Liver (tissue), 9 donors: ENCODE data around the gene SIRT2. TPM values are rescaled to one million over a fixed set of nuclear protein-coding genes. Genes with fewer than 3 reads are reported as not detected.

ENCODE experiments used
- DNase-seq: peaks from one replicate; pipeline ENCODE4 v3.0.0-alpha.2; 2017; ENCODE audit warnings: low spot score
- H3K27ac ChIP-seq, 2 donors: one replicate each; pipeline ENCODE4 v1.7.0; 2013; ENCODE audit warnings: inconsistent platforms in 2 of 2, low read length in 2 of 2, control low read depth in 1 of 2, low read depth in 1 of 2, mild to moderate bottlenecking in 1 of 2
- H3K27me3 ChIP-seq, 4 donors: one replicate each; pipeline versions ENCODE4 v1.6.1 to v1.7.0; 2013; ENCODE audit warnings: low read length in 3 of 4, inconsistent platforms in 1 of 4, mild to moderate bottlenecking in 1 of 4, moderate library complexity in 1 of 4; ENCODE audit not compliant: control insufficient read depth in 4 of 4, insufficient read depth in 4 of 4
- H3K36me3 ChIP-seq, 4 donors: one replicate each; pipeline versions ENCODE4 v1.6.1 to v1.7.0; 2013; ENCODE audit warnings: low read length in 3 of 4, mild to moderate bottlenecking in 3 of 4, low read depth in 1 of 4, moderate library complexity in 1 of 4; ENCODE audit not compliant: control insufficient read depth in 4 of 4, insufficient read depth in 3 of 4
- H3K4me1 ChIP-seq, 4 donors: one replicate each; pipeline versions ENCODE4 v1.6.1 to v1.7.0; 2013; ENCODE audit warnings: low read length in 3 of 4, mild to moderate bottlenecking in 3 of 4, moderate library complexity in 1 of 4; ENCODE audit not compliant: control insufficient read depth in 4 of 4, insufficient read depth in 4 of 4
- H3K4me3 ChIP-seq, 3 donors: one replicate each; pipeline versions ENCODE4 v1.6.1 to v1.7.0; 2013; ENCODE audit warnings: low read length in 3 of 3, control low read depth in 1 of 3, low read depth in 1 of 3, mild to moderate bottlenecking in 1 of 3
- H3K9ac ChIP-seq, 2 donors: one replicate each; pipeline ENCODE4 v1.7.0; 2013; ENCODE audit warnings: low read length in 2 of 2, mild to moderate bottlenecking in 2 of 2, moderate library complexity in 2 of 2, control low read depth in 1 of 2, low read depth in 1 of 2
- H3K9me3 ChIP-seq, 4 donors: one replicate each; pipeline versions ENCODE4 v1.6.1 to v1.7.0; 2013; ENCODE audit warnings: low read length in 3 of 4; ENCODE audit not compliant: control insufficient read depth in 4 of 4
- EGR1 ChIP-seq, 2 donors: IDR thresholded peaks; 2 replicates each; pipeline ENCODE4 v1.6.1; 2016 to 2018; ENCODE audit warnings: antibody characterized with exemption in 2 of 2, low read depth in 2 of 2
- FOXA1 ChIP-seq: IDR thresholded peaks from 2 replicates; pipeline ENCODE4 v1.6.1; 2016; ENCODE audit warnings: antibody characterized with exemption
- FOXA2 ChIP-seq: IDR thresholded peaks from 2 replicates; pipeline ENCODE4 v1.6.1; 2016; ENCODE audit warnings: antibody characterized with exemption
- GABPA ChIP-seq, 2 donors: IDR thresholded peaks in 1 of 2; conservative IDR thresholded peaks in 1 of 2; 2 replicates each; pipeline ENCODE4 v1.6.1; 2016; ENCODE audit warnings: antibody characterized with exemption in 2 of 2, mild to moderate bottlenecking in 1 of 2, moderate library complexity in 1 of 2
- HNF4A ChIP-seq, 2 donors: conservative IDR thresholded peaks; 2 replicates each; pipeline ENCODE4 v1.6.1; 2016; ENCODE audit warnings: antibody characterized with exemption in 2 of 2, mild to moderate bottlenecking in 2 of 2
- HNF4G ChIP-seq: IDR thresholded peaks from 2 replicates; pipeline ENCODE4 v1.6.1; 2016; ENCODE audit warnings: antibody characterized with exemption
- JUND ChIP-seq, 2 donors: IDR thresholded peaks; 2 replicates each; pipeline ENCODE4 v1.6.1; 2016; ENCODE audit warnings: antibody characterized with exemption in 2 of 2
- NR2F2 ChIP-seq: IDR thresholded peaks from 2 replicates; pipeline ENCODE4 v1.6.1; 2016; ENCODE audit warnings: antibody characterized with exemption
- RAD21 ChIP-seq, 2 donors: IDR thresholded peaks; 2 replicates each; pipeline ENCODE4 v1.6.1; 2016; ENCODE audit warnings: antibody characterized with exemption in 2 of 2, mild to moderate bottlenecking in 2 of 2
- RXRA ChIP-seq, 2 donors: IDR thresholded peaks; 2 replicates each; pipeline ENCODE4 v1.6.1; 2017 to 2018; ENCODE audit warnings: antibody characterized with exemption in 2 of 2, mild to moderate bottlenecking in 1 of 2
- SP1 ChIP-seq: IDR thresholded peaks from 2 replicates; pipeline ENCODE4 v1.6.1; 2018; ENCODE audit warnings: antibody characterized with exemption, mild to moderate bottlenecking
- TAF1 ChIP-seq: conservative IDR thresholded peaks from 2 replicates; pipeline ENCODE4 v1.6.1; 2016; ENCODE audit warnings: antibody characterized with exemption, mild to moderate bottlenecking
- YY1 ChIP-seq: IDR thresholded peaks from 2 replicates; pipeline ENCODE4 v1.6.1; 2016; ENCODE audit warnings: antibody characterized with exemption, mild to moderate bottlenecking
- WGBS: extraction: QIAGEN DNeasy Blood & Tissue Kit; methylation state at CpG from one replicate; pipeline ENCODE4 v1.1.7; 2013; 5-methylcytosine and 5-hydroxymethylcytosine counted together
- polyA plus RNA-seq, 2 donors: library from polyadenylated mRNA; stranded (reverse) in 1 of 2; unstranded in 1 of 2; fragments of 200-250 nt in 1 of 2; fragments of >200 nt in 1 of 2; fragmentation: Nextera tagmentation in 1 of 2; extraction: Ambion mirVana in 1 of 2; gene quantifications; one replicate each; pipeline versions ENCODE4 v1.2.1 to v1.2.3, GENCODE V29; 2013 to 2015
- total RNA-seq, 2 donors: library from RNA; depleted of rRNA; stranded (reverse); fragments of >200 nt; gene quantifications; one replicate each; pipeline ENCODE4 v1.2.3, GENCODE V29; 2014
- TF ChIP-seq, protein P1 (sequence below): IDR thresholded peaks from 2 replicates; pipeline ENCODE4 v1.6.1; 2016; ENCODE audit warnings: antibody characterized with exemption, mild to moderate bottlenecking
- TF ChIP-seq, protein P2 (sequence below): IDR thresholded peaks from 2 replicates; pipeline ENCODE4 v1.6.1; 2016; ENCODE audit warnings: antibody characterized with exemption
- TF ChIP-seq, protein P3 (sequence below): IDR thresholded peaks from 2 replicates; pipeline ENCODE4 v1.6.1; 2016; ENCODE audit warnings: antibody characterized with exemption
- TF ChIP-seq, protein P4 (sequence below): fragments of 150-350 bp; IDR thresholded peaks from 2 replicates; pipeline ENCODE4 v1.5.1; 2017; ENCODE audit warnings: improper control_type of control experiment, low read depth, low read length; ENCODE audit not compliant: missing input control
- TF ChIP-seq, protein P5 (sequence below): IDR thresholded peaks from 2 replicates; pipeline ENCODE4 v1.6.1; 2016; ENCODE audit warnings: antibody characterized with exemption
- donor health status: healthy.
- donor health status: healthy.
- donor health status: healthy.
- donor health status: healthy.
- donor health status: healthy.

The SIRT2 gene
- total and polyA plus RNA-seq, 4 donors: 21.8 to 42.2 (median 26.9) TPM

DNA sequence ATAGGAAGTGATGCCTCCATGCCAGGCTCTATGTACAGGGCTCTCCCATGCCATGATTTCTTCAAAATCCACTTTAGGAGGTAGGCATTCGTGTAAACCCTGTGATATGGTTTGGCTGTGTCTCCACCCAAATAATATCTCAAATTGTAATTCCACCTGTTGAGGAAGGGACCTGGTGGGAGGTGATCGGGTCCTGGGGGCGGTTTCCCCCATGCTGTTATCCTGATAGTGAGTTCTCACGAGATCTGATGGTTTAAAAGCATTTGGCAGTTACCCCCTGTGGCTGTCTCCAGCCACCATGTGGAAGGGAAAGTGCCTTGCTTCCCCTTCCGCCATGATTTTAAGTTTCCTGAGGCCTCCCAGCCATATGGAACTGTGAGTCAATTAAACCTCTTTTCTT is 23.1 kb upstream of the SIRT2 start:
- H3K9me3 ChIP-seq: no peaks in the 10 kb centered on the region
- H3K4me1 ChIP-seq: no peaks in the 10 kb centered on the region
- no peak overlapping the region for H3K27ac ChIP-seq
- no peak overlapping the region for H3K4me3 ChIP-seq
- TF ChIP-seq FOXA2: no peak
- TF ChIP-seq, protein P1, sequence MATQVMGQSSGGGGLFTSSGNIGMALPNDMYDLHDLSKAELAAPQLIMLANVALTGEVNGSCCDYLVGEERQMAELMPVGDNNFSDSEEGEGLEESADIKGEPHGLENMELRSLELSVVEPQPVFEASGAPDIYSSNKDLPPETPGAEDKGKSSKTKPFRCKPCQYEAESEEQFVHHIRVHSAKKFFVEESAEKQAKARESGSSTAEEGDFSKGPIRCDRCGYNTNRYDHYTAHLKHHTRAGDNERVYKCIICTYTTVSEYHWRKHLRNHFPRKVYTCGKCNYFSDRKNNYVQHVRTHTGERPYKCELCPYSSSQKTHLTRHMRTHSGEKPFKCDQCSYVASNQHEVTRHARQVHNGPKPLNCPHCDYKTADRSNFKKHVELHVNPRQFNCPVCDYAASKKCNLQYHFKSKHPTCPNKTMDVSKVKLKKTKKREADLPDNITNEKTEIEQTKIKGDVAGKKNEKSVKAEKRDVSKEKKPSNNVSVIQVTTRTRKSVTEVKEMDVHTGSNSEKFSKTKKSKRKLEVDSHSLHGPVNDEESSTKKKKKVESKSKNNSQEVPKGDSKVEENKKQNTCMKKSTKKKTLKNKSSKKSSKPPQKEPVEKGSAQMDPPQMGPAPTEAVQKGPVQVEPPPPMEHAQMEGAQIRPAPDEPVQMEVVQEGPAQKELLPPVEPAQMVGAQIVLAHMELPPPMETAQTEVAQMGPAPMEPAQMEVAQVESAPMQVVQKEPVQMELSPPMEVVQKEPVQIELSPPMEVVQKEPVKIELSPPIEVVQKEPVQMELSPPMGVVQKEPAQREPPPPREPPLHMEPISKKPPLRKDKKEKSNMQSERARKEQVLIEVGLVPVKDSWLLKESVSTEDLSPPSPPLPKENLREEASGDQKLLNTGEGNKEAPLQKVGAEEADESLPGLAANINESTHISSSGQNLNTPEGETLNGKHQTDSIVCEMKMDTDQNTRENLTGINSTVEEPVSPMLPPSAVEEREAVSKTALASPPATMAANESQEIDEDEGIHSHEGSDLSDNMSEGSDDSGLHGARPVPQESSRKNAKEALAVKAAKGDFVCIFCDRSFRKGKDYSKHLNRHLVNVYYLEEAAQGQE: no peak
- no peak for TF ChIP-seq JUND (IDR thresholded peaks at IDR 0.05)
- TF ChIP-seq YY1: no peak
- TF ChIP-seq SP1: no peak
- no peak for TF ChIP-seq HNF4A (conservative IDR thresholded peaks at IDR 0.05)
- TF ChIP-seq, protein P2, sequence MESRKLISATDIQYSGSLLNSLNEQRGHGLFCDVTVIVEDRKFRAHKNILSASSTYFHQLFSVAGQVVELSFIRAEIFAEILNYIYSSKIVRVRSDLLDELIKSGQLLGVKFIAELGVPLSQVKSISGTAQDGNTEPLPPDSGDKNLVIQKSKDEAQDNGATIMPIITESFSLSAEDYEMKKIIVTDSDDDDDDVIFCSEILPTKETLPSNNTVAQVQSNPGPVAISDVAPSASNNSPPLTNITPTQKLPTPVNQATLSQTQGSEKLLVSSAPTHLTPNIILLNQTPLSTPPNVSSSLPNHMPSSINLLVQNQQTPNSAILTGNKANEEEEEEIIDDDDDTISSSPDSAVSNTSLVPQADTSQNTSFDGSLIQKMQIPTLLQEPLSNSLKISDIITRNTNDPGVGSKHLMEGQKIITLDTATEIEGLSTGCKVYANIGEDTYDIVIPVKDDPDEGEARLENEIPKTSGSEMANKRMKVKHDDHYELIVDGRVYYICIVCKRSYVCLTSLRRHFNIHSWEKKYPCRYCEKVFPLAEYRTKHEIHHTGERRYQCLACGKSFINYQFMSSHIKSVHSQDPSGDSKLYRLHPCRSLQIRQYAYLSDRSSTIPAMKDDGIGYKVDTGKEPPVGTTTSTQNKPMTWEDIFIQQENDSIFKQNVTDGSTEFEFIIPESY: no peak
- no peak for TF ChIP-seq FOXA1
- TF ChIP-seq HNF4G: no peak
- TF ChIP-seq, protein P3, sequence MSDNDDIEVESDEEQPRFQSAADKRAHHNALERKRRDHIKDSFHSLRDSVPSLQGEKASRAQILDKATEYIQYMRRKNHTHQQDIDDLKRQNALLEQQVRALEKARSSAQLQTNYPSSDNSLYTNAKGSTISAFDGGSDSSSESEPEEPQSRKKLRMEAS: no peak
- H3K9ac ChIP-seq: no peak overlapping the region
- peaks cover 2 to 20% (median 8%) of the 10 kb centered on the region in 4 donors for H3K36me3 ChIP-seq
- WGBS: 95% methylated on average over 5 of the region's 5 CpGs
- H3K27me3 ChIP-seq: no peaks in the 10 kb centered on the region
- DNase-seq: no peak

DNA sequence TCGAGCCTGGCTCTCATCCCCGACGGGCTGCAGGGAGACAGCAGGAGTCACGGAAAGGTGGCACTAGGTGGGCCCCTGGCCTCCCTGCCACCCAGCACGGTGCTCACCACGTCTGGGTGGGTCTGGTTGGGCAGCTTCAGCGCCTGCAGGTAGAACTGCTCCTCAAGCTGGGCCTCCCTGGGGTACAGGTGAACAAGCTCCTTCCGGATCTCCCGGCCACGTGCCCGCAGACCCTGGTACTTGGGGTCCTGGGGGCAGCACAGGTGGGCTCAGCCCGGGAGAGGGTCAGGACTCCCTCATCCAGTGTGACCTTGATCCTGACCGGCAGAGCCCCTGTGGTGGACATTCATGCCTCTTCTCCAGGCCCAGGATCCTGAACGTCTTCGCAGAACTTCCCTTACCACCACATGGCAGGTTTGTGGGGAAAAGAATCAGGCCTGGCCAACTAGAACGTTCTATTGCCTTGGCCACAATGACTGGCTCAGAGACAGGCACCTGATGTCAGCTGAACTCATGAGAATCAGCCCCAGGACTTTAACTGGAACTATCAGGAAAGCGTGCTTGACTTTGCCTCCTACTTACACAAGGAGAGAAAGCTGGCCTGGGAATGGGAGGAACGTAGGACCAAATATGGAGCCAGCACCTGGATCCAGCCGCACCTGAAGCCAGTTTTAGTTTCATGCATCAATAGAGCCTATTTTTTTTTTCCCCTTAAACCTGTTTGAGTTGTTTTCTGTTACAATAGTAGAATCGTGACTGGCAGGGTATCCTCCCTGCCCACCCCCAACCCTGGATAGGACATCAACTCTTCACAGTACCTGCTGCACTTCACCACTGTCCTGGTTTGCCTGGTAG is 22.2 kb upstream of the SIRT2 start:
- DNase-seq: no peak
- 96% methylated on average over 20 of the region's 20 CpGs for WGBS
- peaks cover 2 to 20% (median 8%) of the 10 kb centered on the region in 4 donors for H3K36me3 ChIP-seq
- TF ChIP-seq HNF4A (conservative IDR thresholded peaks at IDR 0.05) (no peak), RAD21 (IDR thresholded peaks at IDR 0.05) (no peak), NR2F2 (no peak), GABPA (IDR thresholded peaks at IDR 0.05 in 1 of 2, conservative IDR thresholded peaks at IDR 0.05 in 1 of 2) (no peak), EGR1 (IDR thresholded peaks at IDR 0.05; ENCODE audit: low read depth in 2 of 2) (no peak), SP1 (no peak), YY1 (no peak), FOXA1 (no peak), RXRA (IDR thresholded peaks at IDR 0.05) (no peak), HNF4G (no peak), TAF1 (no peak)
- TF ChIP-seq, protein P4, sequence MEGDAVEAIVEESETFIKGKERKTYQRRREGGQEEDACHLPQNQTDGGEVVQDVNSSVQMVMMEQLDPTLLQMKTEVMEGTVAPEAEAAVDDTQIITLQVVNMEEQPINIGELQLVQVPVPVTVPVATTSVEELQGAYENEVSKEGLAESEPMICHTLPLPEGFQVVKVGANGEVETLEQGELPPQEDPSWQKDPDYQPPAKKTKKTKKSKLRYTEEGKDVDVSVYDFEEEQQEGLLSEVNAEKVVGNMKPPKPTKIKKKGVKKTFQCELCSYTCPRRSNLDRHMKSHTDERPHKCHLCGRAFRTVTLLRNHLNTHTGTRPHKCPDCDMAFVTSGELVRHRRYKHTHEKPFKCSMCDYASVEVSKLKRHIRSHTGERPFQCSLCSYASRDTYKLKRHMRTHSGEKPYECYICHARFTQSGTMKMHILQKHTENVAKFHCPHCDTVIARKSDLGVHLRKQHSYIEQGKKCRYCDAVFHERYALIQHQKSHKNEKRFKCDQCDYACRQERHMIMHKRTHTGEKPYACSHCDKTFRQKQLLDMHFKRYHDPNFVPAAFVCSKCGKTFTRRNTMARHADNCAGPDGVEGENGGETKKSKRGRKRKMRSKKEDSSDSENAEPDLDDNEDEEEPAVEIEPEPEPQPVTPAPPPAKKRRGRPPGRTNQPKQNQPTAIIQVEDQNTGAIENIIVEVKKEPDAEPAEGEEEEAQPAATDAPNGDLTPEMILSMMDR: no peak
- TF ChIP-seq, protein P2: no peak
- TF ChIP-seq, protein P5, sequence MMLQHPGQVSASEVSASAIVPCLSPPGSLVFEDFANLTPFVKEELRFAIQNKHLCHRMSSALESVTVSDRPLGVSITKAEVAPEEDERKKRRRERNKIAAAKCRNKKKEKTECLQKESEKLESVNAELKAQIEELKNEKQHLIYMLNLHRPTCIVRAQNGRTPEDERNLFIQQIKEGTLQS: no peak

More for the DNA sequence above, 22.2 kb upstream of the SIRT2 start:
- H3K9ac ChIP-seq: no peak overlapping the region
- no peaks in the 10 kb centered on the region for H3K4me1 ChIP-seq
- no peaks in the 10 kb centered on the region for H3K9me3 ChIP-seq
- H3K27me3 ChIP-seq: no peaks in the 10 kb centered on the region
- no peak overlapping the region for H3K27ac ChIP-seq
- no peak overlapping the region for H3K4me3 ChIP-seq
